Omental fat pad (tissue), 4 donors: Measurements from ENCODE around the gene MDFIC2. TPM values are rescaled to one million over a fixed set of nuclear protein-coding genes. Genes with fewer than 3 reads are reported as not detected.
"Not testable (repeated sequence)": the region's sequence is repeated elsewhere in the genome, so short reads cannot be mapped to it uniquely, and the experiment has no call there.

Experiments
- ATAC-seq: fragments of 150-250 bp; one replicate; pipeline ENCODE4 v1.9.1; 2016; ENCODE audit warnings: mild to moderate bottlenecking, moderate library complexity; ENCODE audit not compliant: low FRiP score
- DNase-seq: peaks from one replicate; pipeline ENCODE4 v3.0.0-alpha.2; 2019; ENCODE audit warnings: low spot score
- CTCF ChIP-seq, 3 donors: fragments of 450-650 bp; IDR thresholded peaks; one replicate each; pipeline ENCODE4 v1.5.1; 2016 to 2017; ENCODE audit warnings: antibody characterized with exemption in 3 of 3, mild to moderate bottlenecking in 3 of 3, moderate library complexity in 2 of 3
- total RNA-seq, 4 donors: library from RNA; depleted of rRNA; stranded (reverse); fragments of >200 nt; gene quantifications; one replicate each; pipeline ENCODE4 v1.1.0, GENCODE V29; 2016

The MDFIC2 gene
- total RNA-seq, result not detected

DNA sequence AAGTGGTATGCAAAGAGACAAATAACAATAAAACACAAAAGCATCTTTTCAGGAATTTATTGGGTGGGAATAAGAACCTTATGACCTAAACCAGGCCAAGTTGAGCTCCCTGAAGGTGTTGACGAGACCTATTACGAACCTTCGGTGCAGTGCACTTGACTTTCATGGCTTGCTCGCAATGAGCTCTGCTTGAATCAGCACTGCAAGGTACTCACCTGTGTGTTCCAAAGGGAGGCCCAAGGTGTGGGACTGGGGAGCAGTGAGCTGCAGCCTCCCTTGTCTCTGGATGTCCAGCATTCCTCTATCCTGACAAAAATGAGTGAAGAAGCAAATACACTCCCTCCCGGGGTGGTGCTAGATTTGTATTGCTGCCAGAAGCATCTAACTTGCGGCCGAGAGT lies at the start of gene MDFIC2:
MDFIC2 (minus strand) TSS at position 303 of the 400 bp plus-strand sequence. CDS start 665 bp downstream, outside the sequence.
- TF ChIP-seq CTCF (IDR thresholded peaks at IDR 0.05), result no peak
- ATAC-seq (no peak), DNase-seq (no peak)

- no peak for DNase-seq
These were observed 48.7 kb upstream of the MDFIC2 start for GRCh38 chr3:70360979-70361760.

DNA sequence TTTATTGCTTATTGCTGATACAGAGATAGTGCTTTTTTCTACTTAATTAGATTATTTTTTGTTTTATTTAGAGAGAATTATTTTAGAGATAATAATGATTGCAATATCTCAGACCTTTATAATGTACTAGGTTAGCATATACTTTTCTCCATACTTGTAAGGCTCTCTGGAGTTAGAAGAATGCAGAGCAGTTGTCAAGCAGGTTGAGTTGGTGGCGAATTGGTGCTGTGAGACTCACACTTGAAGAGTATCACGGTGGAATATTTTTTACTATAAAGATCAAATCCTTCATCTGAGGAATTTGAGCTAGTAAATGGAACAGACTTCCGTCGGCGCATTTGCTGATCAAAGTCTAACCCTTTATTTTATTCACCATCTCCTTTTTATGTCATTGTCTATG lies 47.3 kb upstream of the MDFIC2 start:
- no peak for ATAC-seq
- no peak for TF ChIP-seq CTCF (IDR thresholded peaks at IDR 0.05)

More at GRCh38 chr3:70360979-70361760, 48.7 kb upstream of the MDFIC2 start:
- ATAC-seq, result no peak
- TF ChIP-seq CTCF (IDR thresholded peaks at IDR 0.05), result no peak

GRCh38 chr3:70358978-70359580 lies 46.6 kb upstream of the MDFIC2 start:
- no peak for DNase-seq
- no peak for ATAC-seq

More for the DNA sequence above, 47.3 kb upstream of the MDFIC2 start:
- DNase-seq, result no peak

DNA sequence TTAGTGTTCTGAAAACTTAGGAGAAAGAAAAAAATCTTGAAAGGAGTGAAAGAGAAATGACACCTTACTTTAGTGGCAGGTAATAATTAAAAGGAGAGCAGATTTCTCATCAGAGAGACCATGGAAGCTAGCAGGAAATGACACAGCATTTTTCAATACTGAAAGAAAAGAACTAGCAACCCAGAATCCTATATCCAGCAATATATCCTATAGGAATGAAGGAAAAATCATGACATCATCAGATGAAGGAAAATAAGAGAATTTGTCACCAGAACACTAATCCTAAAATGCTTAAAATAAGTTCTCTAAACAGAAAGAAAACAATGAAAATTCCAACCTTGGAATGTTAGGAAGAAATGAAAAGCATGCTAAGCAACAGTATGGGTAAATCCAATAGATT lies 39.8 kb upstream of the MDFIC2 start:
- DNase-seq, result no peak
- no peak for ATAC-seq
- no peak for TF ChIP-seq CTCF (IDR thresholded peaks at IDR 0.05)

More at GRCh38 chr3:70358978-70359580, 46.6 kb upstream of the MDFIC2 start:
- TF ChIP-seq CTCF (IDR thresholded peaks at IDR 0.05), result no peak

DNA sequence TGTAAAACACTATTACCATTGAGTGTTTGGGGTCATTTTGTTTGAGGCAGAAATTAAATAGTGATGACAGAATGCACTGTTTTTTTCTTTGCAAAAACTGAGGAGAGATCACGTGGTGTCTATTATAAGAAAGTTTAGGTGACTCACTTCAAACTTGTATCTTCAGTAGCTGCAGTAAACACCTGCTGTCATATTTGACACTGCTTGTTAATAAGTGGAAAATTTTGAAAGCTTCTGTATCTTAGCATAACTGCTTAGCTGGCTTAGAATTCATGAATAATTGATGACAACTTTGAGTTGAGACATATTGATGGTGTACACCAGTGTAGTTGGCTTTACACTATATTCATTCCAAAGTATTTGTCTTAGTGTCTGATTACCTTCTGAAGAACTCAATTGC lies 29.7 kb upstream of the MDFIC2 start:
- ATAC-seq (no peak), DNase-seq (no peak)
- TF ChIP-seq CTCF (IDR thresholded peaks at IDR 0.05), result no peak

DNA sequence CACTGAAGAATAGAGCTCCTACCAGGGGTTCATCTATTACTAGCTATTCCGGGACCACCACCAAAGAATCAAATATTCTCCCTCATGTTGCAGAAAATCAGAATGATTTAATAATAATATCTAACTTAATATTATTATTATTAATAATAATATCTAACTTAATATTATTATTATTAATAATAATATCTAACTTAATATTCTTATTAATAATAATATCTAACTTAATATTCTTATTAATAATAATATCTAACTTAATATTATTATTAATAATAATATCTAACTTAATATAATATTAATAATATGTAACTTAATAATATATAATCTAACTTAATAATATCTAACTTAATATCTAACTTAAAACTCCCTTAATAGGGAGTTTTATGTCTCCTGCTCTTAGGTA lies 24.4 kb upstream of the MDFIC2 start:
- not testable (repeated sequence) for DNase-seq

More for the DNA sequence above, 24.4 kb upstream of the MDFIC2 start:
- not testable (repeated sequence) for ATAC-seq
